ENCODE measurements around the gene DKKL1.

Gene DKKL1

GRCh38 chr19:49396738-49397505, 33.2 kb downstream of the DKKL1 start:
- no peak for DNase-seq (ENCODE audit: low spot score)

- no peak for DNase-seq (ENCODE audit: low spot score)
Measured at GRCh38 chr19:49398001-49398615, 34.4 kb downstream of the DKKL1 start.

GRCh38 chr19:49398931-49399330, 35.3 kb downstream of the DKKL1 start:
- no peak for DNase-seq (ENCODE audit: low spot score)

GRCh38 chr19:49400029-49400428, 36.4 kb downstream of the DKKL1 start:
- DNase-seq (ENCODE audit: low spot score), result no peak

GRCh38 chr19:49403404-49404187, 39.9 kb downstream of the DKKL1 start:
- no peak for DNase-seq (ENCODE audit: low spot score)

- DNase-seq (ENCODE audit: low spot score), result no peak
Measured at GRCh38 chr19:49407079-49407478, 43.4 kb downstream of the DKKL1 start.

GRCh38 chr19:49407482-49408015, 43.9 kb downstream of the DKKL1 start:
- DNase-seq (ENCODE audit: low spot score), result no peak

GRCh38 chr19:49408816-49409440, 45.3 kb downstream of the DKKL1 start:
- no peak for DNase-seq (ENCODE audit: low spot score)

GRCh38 chr19:49409441-49410029, 45.9 kb downstream of the DKKL1 start:
- DNase-seq (ENCODE audit: low spot score), result no peak

GRCh38 chr19:49411681-49412326, 48.1 kb downstream of the DKKL1 start:
- no peak for DNase-seq (ENCODE audit: low spot score)

GRCh38 chr19:49413348-49413747, 49.7 kb downstream of the DKKL1 start:
- DNase-seq (ENCODE audit: low spot score), result no peak

- no peak for DNase-seq (ENCODE audit: low spot score)
Measured at GRCh38 chr19:49414256-49414655, 50.6 kb downstream of the DKKL1 start.

- DNase-seq (ENCODE audit: low spot score), result no peak
Measured at GRCh38 chr19:49415102-49415809, 51.6 kb downstream of the DKKL1 start.

- DNase-seq (ENCODE audit: low spot score), result no peak
Measured at GRCh38 chr19:49415810-49416200, 52.1 kb downstream of the DKKL1 start.

- no peak for DNase-seq (ENCODE audit: low spot score)
Measured at GRCh38 chr19:49417088-49417487, 53.4 kb downstream of the DKKL1 start.

- no peak for DNase-seq (ENCODE audit: low spot score)
Measured at GRCh38 chr19:49418511-49418910, 54.8 kb downstream of the DKKL1 start.

GRCh38 chr19:49419173-49419572, 55.5 kb downstream of the DKKL1 start:
- DNase-seq (ENCODE audit: low spot score), result no peak

GRCh38 chr19:49420227-49420626, 56.5 kb downstream of the DKKL1 start:
- DNase-seq (ENCODE audit: low spot score), result no peak

- peak; percentile 88 for DNase-seq (ENCODE audit: low spot score)
Measured at GRCh38 chr19:49421039-49421877, 57.6 kb downstream of the DKKL1 start.

- DNase-seq (ENCODE audit: low spot score), result no peak
Measured at GRCh38 chr19:49421878-49422202, 58.2 kb downstream of the DKKL1 start.

All from AG08395 (cell line).